ENCODE results near the gene ALCAM.

ALCAM gene

DNA sequence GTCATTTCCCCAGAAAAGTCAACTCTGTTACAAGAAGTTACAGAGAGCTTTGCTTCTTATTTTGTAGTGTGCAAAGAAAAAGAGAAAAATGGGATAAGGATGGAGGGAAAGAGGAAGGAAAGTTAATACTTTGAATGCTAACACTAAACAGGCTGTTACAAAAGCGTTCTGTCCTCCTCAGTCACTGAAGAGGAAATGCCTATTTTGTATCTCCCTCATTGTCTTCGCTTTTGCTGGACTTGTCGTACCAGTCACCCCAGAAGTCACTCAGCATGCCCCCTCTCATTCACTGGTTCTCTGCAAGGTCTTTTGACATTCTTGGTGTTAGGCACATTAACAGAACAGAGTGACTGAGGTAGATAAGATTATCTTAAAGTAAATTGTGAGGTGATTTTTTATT lies 129.6 kb downstream of the ALCAM start:
- DNase-seq: no peak

DNA sequence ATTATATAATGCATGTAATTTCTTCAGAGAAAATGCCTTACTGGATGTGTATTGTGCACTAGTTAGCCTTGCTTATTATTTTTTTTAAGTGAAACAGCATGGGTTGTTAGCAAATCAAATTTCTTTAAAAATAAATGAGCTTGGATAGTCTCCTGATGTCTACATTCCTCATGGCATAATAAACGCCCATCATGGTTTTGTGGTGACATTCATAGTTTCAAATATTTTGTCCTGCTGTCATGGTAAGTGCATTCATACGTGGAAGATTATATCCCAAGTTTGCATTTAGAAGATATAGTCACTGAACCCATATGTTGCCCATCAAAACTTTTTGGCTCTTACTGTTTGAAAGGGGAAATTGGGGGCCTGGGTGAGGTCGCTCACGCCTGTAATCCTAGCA lies 130.7 kb downstream of the ALCAM start:
- no peak for DNase-seq

DNA sequence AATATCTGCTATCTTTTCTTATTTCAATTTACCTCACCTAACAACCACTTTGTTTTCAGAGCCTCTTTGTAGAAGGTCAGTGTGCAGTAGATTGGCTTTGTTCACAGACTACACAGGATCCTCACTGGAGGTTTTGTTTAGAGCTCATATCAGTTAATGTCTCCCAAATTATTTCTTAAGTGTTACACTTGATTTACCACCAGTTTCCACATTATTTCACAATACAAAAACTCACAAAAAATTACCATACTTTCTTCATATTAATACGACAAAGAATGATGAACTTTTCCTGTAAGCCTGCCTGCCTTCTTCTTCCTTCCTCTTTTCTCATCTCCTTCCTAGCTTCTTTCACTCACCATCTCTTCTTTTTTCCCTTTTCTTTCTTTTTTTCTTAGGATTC lies 133.3 kb downstream of the ALCAM start:
- DNase-seq: no peak

DNA sequence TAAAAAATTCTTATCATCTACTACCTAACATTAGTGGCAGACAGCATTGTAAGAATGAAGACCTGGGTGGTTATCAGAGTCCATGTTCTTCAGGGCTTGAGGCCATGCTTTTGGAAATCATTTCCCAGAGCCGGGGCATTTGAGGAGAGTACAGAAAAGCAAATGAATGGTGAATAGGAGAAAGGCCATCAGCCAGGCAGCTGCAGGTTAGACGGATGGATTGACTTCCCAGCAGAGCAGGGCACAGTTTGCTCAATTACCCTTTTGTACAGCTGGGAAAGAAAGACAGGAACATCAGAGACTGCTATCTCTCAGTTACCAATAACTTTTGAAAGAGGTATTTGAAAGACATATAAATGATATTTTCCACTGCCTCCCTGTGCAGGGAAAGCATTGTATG lies 135.6 kb downstream of the ALCAM start:
- no peak for DNase-seq

DNA sequence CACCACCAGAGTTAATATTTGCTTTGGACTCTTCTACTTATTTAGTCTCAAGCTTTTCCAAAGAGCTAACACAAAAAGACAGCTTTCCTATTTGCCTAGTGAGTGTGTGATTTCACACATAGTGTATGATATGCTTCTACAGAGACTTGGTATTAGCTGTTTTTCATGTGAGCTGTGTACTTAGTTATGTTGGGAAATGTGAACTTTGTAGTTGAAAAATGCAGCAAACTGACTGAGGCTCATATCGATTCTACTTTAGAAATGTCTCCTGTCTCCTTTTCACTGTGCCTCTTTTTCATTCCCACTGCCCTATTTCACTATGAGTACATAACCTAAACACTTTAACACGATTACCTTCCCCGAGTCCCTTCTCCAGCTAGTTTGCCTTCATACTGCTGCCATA lies 136.5 kb downstream of the ALCAM start:
- DNase-seq: no peak

DNA sequence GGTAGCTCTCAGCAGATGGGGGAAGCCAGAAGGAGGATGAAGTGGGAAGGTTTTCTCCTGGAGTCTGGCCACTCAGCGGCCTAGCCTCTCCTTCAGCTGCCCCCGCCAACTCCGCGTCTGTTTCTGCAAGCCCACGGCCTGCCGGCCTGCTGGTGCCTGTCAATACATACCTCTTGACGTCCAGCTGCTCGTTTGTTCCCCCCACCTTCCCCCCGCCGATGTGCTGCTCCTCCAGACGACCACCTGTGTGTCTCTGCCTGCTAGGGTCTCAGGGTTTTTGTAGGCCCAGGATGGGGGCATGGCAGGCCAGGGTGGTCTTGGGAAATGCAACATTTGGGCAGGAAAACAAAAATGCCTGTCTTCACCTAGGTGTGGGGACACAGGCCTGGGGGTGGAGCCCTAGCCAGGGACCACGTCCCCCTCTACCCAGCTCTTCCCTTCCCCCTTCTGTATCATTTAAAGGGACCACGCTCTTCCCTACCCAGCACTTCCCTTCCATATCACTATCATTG lies 137.8 kb downstream of the ALCAM start:
- peak; percentile 87 to 97 for DNase-seq

DNA sequence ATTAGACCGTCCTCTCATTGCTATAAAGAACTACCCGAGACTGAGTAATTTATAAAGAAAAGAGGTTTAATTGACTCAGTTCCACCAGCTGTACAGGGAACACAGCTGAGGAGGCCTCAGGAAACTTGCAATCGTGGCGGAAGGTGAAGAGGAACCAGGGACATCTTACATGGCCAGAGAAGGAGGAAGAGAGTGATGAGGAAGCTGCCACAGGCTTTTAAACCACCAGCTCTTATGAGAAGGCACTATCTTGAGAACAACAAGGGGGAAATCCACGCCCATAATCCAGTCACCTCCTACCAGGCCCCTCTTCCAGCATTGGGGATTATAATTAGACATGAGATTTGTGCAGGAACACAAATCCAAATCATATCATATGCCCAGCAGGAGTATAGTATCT lies 138.5 kb downstream of the ALCAM start:
- peak; percentile 19 to 64 for DNase-seq

DNA sequence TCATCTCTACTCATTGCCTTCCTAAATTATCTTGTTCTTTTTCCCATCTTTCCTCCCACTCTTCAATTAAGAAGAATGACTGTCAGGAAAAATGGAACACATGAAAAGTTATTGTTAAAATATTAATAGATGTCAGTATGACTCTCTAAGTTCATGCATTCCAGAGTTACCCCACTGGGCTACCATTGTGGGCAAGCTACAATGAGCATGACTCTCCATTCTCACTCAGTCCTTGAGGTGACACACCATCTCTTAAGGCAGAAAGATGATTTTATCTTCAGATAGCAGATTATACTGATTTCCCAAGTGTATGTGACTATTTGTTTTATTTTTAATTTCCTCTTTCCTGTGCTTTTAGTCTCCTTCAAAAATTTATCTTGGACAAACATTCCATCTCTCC lies 144.3 kb downstream of the ALCAM start:
- DNase-seq: no peak

DNA sequence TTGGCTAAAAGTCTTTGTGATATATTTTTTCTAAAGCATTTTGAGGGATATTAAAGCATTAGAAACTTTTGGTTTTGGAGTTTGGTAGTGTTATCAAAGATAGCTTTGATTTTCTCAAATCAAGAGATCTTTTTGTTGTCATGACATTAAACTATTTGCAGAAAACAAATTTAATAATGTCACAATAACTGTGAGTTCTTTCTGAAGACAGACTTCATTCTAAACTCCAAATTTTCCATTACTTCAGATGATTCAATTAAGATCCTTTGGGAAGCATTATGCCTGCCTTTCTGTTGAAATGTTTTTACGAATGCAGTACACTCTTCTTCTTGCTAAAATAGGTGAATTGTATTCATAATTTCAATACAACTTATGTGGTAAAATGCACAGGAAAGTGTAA lies 145.4 kb downstream of the ALCAM start:
- DNase-seq: no peak

DNA sequence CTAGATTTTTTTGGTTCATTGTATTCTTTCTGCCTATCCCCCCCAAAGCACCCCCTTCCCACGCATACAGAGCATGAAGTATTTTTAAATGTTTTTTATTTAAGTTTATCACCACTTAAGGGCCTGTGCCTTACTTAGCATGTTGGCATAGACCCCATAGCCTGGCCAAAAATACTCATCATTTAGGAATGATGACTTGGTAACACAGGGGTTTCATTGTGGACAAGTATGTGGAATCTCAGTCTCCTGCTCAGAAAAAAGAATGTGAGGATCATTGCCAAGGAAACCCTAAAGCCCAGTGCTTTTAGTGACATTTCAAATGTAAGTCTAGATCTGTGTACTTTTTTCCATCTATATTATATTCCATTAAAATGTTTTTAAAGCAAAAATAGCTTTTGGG lies 146.3 kb downstream of the ALCAM start:
- no peak for DNase-seq

DNA sequence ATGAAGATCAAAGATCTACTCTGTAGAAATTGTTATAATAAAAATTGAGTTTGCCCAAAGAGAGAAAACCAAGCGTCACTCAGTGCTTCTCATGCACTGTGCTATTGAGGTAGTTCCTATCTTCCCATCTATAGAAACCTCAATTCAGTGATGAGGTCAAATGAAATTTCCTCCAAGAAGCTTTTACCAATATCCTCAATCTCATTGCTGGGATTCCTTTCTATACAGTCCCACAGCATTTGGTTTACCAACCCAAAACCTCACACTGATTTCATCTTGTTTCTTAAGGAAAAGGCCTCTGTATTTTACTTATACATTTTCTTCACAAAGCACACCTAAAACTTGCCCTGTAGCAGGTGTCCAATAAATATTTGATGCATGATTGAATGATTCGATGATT lies 147.2 kb downstream of the ALCAM start:
- DNase-seq: no peak

DNA sequence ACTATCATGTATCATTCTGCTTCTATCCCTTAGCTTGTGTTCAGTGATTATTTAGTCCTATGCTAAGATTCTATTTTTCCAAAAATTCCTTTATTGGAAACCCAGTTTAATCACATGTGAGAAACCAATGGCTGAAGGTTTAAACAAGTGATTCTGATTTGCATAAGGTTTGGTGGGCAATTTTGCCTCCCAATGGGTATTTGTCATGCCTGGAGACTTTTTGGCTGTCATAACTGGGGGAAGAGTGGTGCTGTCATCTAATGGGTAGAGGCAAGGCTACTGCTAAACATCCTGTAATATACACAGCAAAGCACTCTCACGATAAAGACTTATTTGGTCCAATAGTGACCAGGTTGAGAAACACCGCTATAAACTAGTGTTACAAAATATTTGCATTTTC lies 148.7 kb downstream of the ALCAM start:
- no peak for DNase-seq

DNA sequence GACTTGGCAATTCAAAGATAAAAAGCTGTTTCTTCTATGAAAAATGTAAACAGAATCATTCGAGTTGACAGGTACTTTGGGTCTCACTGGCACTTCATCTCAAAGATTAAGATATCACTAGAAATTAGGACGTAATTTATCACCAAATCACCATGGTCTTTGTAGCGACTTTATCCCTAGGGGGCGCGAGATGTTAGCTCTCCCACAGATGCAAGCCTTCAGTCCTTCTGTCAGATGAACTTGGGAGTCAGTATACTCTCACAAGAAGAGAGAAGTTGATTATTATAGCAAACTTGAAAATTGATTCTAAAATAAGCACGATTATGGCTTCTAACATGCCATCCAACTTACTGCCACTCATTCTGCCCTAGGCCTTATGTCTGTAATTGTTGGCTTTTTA lies 150.3 kb downstream of the ALCAM start:
- DNase-seq: peak; percentile 5 to 66

DNA sequence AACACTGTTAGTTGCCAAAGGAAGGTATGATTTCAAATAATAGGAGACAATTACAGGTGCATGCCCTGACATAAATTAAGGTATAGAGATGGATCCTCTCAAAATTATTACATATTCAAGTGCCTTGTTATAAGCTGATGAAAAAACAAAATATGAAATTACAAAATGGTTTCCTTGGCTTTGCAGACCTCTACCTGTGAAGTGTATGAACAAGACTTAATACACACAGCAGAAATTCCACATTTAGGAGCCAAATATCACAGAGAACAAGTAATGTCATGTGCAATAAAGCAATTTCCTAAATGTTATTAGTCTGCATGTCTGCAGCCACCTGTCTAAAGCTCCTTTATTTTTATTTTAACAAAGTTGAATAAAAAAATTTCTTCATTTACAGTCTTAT lies 151.5 kb downstream of the ALCAM start:
- DNase-seq: no peak

DNA sequence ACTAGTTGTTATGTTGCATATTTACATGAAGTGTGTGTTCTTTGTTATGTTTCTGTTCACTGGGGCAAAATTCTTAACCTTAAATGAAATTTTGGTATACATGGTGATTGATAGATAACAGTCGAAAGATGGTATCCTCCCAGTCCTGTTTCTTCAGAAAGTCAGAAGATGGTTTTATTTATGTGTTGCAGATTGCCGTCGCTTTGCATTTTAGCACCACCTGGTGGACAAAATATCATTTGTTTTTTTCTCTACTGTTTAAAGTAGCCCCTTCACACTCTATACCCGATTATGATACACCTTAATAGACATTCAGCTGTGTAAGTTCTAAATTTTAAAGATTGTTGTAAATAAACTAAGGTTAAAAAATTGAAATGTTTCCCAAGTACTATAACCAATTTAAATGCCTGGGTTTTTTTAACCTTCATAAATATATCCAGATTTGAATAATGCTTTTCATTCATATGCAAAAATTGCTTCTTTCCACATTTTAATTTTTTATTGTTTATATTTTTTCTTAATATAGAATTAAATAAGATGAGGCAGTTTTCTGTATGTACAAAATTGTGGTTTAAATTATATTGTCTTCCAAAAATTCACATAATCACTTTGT lies 152.2 kb downstream of the ALCAM start:
- DNase-seq: peak; percentile 31 to 80

DNA sequence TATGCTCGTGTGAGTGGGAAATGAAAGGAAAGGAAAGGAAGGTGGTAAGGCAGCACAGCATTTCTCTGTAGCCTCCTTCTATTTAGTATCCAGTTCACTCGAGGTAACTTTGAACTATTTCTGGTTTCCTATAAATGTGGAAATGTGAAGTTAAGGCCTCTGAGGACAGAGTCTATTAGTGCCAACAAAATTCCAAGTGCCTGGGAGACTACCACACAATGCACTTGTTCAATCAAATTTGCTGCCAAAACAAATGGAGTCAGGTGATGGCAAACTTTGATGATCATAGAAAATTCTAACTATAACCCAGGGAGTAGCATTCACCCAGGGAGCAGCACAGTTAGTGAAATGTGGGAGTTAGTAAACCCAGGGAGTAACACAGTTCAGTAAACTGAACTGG lies 155.1 kb downstream of the ALCAM start:
- DNase-seq: no peak

DNA sequence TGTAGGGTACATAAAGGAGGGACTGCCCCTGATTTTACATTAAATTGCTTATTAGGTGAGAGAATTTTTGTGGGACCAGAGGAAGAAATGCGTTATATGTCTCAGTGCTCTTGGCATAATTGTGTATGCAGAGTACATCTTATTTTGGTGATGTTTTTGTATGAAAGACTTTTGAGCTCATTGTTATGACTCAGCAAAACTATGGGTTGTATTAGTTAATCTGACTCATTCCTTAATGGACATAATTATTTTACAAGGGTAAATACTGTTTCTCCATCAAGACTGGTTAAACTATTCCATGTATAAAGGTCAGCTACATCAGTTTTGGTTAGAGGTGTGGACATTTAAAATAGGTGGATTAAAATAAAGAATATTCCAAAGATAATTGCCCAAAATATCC lies 156.8 kb downstream of the ALCAM start:
- DNase-seq: no peak

DNA sequence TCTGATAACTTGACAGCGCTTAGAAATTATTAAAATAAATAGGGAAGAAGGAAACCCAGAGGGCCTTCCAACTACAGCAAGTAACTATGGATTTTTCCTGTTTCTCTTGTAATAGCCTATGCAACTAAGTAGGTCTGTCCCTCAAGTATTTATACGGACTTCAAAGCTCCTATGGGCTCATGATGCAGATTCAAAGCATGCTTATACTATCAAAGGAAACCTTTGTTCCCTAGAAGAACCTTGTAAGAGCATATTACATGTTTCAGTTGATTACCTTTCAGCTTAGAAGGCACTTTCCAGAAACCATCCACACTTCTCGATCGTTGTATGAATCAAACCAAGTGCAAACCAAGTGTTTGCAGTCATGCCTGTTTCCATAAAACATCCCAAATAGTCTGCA lies 158.8 kb downstream of the ALCAM start:
- no peak for DNase-seq

DNA sequence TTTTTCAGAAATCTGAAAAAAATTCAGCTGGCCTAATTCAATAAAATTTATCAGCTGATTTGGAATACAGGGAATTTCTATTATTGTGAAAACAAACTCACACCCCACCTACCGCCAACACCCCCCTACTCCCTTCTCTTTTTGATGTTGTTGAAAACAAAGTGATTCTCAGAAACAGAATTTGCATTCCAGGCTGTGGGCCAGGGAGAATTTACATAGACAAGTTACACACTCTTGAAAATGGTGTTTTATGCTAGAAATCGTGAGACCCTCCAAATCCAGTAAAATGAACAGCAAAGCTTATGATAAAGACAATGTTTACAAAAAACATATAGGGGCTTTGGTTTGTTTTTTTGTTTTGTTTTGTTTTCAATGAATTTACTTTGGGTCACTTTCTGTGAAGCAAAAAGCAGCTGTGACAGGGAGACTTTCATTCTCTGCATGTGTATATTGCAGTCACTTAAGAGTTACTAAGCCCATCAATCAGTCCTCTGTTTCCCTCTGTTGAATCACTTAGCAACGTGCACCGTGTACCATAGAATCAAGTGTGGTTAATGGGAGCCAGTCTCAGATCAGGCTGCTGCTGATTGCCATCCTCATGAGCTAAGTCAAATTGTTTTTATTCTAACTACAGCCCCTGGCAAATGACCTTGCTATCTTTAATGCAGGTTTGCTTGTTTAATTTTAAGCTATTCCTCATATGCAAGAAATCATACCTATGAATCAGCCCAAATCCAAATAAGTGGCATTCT lies 159.8 kb downstream of the ALCAM start:
- no peak for DNase-seq

DNA sequence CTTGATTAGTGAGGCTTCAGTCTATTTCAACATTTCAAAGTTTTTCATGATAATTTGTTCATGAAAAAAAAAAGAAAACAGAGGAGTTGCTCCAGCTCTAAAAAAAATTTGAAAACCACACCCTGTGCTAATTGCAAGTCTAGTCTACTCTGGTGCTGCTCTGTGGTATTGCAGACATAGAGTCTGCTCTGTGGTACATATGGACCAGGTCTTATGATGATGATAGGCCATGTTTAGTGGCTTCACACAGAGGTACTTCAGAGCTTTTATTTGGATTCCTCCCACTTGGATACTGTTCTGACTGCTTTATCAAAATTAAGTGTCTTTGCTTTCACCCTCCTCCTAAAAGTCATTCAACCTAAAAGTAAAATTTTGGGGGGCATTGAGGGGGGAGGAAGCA lies 160.8 kb downstream of the ALCAM start:
- peak in 1 of 2 experiments; percentile 25 for DNase-seq

DNA sequence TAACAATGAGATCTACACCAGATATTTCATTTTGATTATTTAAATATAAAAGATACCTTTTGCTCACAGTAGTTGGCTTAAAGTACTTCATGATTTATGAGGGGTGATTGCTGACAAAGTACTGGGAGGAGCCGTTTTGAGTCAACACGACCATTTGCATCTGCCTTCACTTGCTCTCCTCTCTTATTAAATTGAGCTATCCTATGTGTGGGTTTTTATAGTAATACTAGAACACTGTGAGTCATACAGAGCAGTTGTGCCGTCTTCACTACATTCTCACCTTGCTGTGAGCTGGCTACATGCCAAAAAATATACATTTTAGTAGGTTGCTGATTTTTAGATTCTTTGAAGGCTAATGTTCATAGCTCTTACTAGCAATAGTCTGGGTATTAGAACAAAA lies 161.2 kb downstream of the ALCAM start:
- DNase-seq: peak in 1 of 2 experiments; percentile 48

DNA sequence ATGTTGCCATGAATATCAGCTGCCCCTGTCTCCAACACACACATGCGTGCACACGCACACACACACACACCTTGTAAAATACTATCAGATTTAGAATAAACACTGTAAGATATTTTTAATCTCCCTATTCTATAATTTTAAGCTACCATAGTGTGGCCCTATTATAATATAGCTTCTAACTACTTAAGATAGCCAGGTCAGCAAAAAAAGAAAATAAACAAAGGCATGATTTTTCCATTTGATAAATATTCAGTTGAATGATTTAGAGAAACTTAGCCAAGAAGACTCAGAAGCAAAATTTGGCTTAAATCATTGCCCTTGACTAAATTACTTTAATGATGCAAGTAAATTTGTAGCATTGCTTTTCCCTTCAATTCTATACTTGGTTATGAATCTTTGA lies 162.2 kb downstream of the ALCAM start:
- DNase-seq: no peak

DNA sequence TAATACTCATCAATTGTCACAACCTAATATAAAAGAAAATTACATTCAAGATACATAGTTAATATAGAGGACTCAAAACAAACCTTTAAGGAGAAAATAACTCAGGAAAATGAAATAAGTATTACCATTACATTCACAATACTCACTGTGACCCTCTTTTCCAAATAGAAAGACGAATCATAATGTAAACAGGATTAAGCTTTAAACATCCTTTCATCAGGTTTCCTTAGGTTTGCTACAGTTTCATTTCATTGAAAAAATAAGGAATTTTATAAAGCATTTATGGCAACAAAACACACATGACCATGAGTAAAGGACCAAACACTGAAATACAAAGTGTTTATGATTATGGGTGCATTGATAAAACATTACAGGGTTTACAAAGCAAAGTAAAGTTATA lies 162.7 kb downstream of the ALCAM start:
- no peak for DNase-seq

DNA sequence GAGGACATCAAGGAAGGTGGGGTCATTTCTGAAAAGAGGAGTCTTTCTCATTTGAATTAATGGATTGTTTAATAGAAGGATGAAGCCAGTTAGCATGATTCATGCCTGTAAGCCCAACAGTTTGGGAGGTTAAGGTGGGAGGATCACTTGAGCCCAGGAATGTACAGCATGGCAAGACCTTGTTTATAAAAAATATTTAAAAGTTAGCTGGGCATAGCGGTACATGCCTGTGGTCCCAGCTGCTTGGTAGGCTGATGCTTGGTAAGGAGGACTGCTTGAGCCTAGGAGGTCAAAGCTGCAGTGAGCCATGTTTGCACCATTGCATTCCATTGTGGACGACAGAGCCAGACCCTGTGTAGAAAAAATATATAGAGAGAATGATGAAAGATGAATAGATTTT lies 165.5 kb downstream of the ALCAM start:
- no peak for DNase-seq

DNA sequence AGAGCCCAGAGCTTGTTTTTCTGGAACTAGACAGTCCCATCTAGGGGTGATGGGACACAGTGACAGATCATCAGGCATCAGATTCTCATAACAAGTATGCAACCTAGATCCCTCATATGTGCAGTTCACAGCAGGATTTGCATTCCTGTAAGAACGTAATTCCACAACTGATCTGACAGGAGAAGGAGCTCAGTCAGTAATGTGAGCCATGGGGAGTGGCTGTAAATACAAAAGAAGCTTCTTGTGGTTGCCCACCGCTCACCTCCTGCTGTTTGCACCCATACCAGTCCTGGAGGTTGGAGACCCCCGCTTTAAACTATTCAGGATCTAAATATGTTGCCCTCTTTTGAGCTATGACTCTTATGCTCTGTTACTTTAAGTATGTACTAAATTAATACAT lies 167.3 kb downstream of the ALCAM start:
- DNase-seq: no peak
